ENCODE measurements around the gene SPINK5. TPM values are rescaled to one million over a fixed set of nuclear protein-coding genes. Genes with fewer than 3 reads are reported as not detected.
"Not testable (repeated sequence)": the region's sequence is repeated elsewhere in the genome, so short reads cannot be mapped to it uniquely, and the experiment has no call there.

The SPINK5 gene
- total RNA-seq, result 0.22 TPM
- long read RNA-seq, result 0 reads

- intact Hi-C loops (cut with micrococcal nuclease), result no loop called here
- no peak for ATAC-seq
- DNase-seq, result no peak
Observed at GRCh38 chr5:148063861-148064260, at the start of gene SPINK5. Gene SPINK5 (plus strand): TSS chr5:148063980. CDS start chr5:148064045, 65 bp downstream.

- intact Hi-C loops (cut with micrococcal nuclease), result no loop called here
- ATAC-seq, result no peak
- DNase-seq, result no peak
Observed at GRCh38 chr5:148014276-148014675, 49.5 kb upstream of the SPINK5 start.

GRCh38 chr5:148020257-148020988, 43.4 kb upstream of the SPINK5 start:
- intact Hi-C loops (cut with micrococcal nuclease), result no loop called here
- DNase-seq (no peak), ATAC-seq (no peak)

- no peak for DNase-seq
- intact Hi-C loops (cut with micrococcal nuclease), result no loop called here
- ATAC-seq, result no peak
Observed at GRCh38 chr5:148027505-148027904, 36.3 kb upstream of the SPINK5 start.

- ATAC-seq, result no peak
Observed at GRCh38 chr5:148029131-148029530, 34.6 kb upstream of the SPINK5 start.

GRCh38 chr5:148033134-148033533, 30.6 kb upstream of the SPINK5 start:
- intact Hi-C loops (cut with micrococcal nuclease), result no loop called here
- ATAC-seq, result no peak
- no peak for DNase-seq

More at GRCh38 chr5:148029131-148029530, 34.6 kb upstream of the SPINK5 start:
- intact Hi-C loops (cut with micrococcal nuclease), result no loop called here
- no peak for DNase-seq

GRCh38 chr5:148035676-148036075, 28.1 kb upstream of the SPINK5 start:
- no peak for DNase-seq
- intact Hi-C loops (cut with micrococcal nuclease), result no loop called here
- no peak for ATAC-seq

- DNase-seq (no peak), ATAC-seq (no peak)
- intact Hi-C loops (cut with micrococcal nuclease), result no loop called here
Observed at GRCh38 chr5:148042881-148043280, 20.9 kb upstream of the SPINK5 start.

GRCh38 chr5:148043705-148044104, 20.1 kb upstream of the SPINK5 start:
- DNase-seq (no peak), ATAC-seq (no peak)
- intact Hi-C loops (cut with micrococcal nuclease), result no loop called here

- intact Hi-C loops (cut with micrococcal nuclease); DNase-seq; ATAC-seq: not testable (repeated sequence)
Observed at GRCh38 chr5:148055160-148055559, 8.6 kb upstream of the SPINK5 start.

- no peak for ATAC-seq
- DNase-seq, result no peak
- intact Hi-C loops (cut with micrococcal nuclease), result no loop called here
Observed at GRCh38 chr5:148060309-148060708, 3.5 kb upstream of the SPINK5 start.

GRCh38 chr5:148060881-148061280, 2.9 kb upstream of the SPINK5 start:
- intact Hi-C loops (cut with micrococcal nuclease), result no loop called here
- ATAC-seq (no peak), DNase-seq (no peak)

- intact Hi-C loops (cut with micrococcal nuclease), result no loop called here
- DNase-seq, result no peak
- no peak for ATAC-seq
Observed at GRCh38 chr5:148070621-148071020, 6.8 kb downstream of the SPINK5 start.

- DNase-seq (no peak), ATAC-seq (no peak)
- intact Hi-C loops (cut with micrococcal nuclease), result no loop called here
Observed at GRCh38 chr5:148072207-148072606, 8.4 kb downstream of the SPINK5 start.

- intact Hi-C loops (cut with micrococcal nuclease), result no loop called here
- DNase-seq, result no peak
- no peak for ATAC-seq
Observed at GRCh38 chr5:148075529-148075928, 11.7 kb downstream of the SPINK5 start.

GRCh38 chr5:148083203-148083602, 19.4 kb downstream of the SPINK5 start:
- intact Hi-C loops (cut with micrococcal nuclease), result no loop called here
- DNase-seq (no peak), ATAC-seq (no peak)

GRCh38 chr5:148084269-148084668, 20.5 kb downstream of the SPINK5 start:
- DNase-seq (no peak), ATAC-seq (no peak)
- intact Hi-C loops (cut with micrococcal nuclease), result no loop called here

GRCh38 chr5:148085310-148085709, 21.5 kb downstream of the SPINK5 start:
- DNase-seq, result no peak
- intact Hi-C loops (cut with micrococcal nuclease), result no loop called here
- no peak for ATAC-seq

GRCh38 chr5:148085977-148086705, 22.4 kb downstream of the SPINK5 start:
- DNase-seq (no peak), ATAC-seq (no peak)
- intact Hi-C loops (cut with micrococcal nuclease), result no loop called here

GRCh38 chr5:148090146-148090772, 26.5 kb downstream of the SPINK5 start:
- DNase-seq (no peak), ATAC-seq (no peak)
- intact Hi-C loops (cut with micrococcal nuclease), result no loop called here
